AG09309 (cell line): ENCODE measurements around the gene EIF2S2.

ENCODE experiments used
- DNase-seq: peaks from one replicate; pipeline ENCODE4 v3.0.0-alpha.2; 2010; ENCODE audit warnings: low read depth
- H3K4me3 ChIP-seq: 2 replicates; pipeline ENCODE4 v1.5.1; 2011; ENCODE audit warnings: mild to moderate bottlenecking, low read depth, low read length, moderate library complexity; ENCODE audit not compliant: control insufficient read depth
- TF ChIP-seq, protein P1 (sequence below): IDR thresholded peaks from 2 replicates; pipeline ENCODE4 v1.5.1; 2011; ENCODE audit warnings: mild to moderate bottlenecking, low read depth, low read length, inconsistent platforms; ENCODE audit not compliant: insufficient read depth, control insufficient read depth; ENCODE audit errors: missing control alignments

The EIF2S2 gene

DNA sequence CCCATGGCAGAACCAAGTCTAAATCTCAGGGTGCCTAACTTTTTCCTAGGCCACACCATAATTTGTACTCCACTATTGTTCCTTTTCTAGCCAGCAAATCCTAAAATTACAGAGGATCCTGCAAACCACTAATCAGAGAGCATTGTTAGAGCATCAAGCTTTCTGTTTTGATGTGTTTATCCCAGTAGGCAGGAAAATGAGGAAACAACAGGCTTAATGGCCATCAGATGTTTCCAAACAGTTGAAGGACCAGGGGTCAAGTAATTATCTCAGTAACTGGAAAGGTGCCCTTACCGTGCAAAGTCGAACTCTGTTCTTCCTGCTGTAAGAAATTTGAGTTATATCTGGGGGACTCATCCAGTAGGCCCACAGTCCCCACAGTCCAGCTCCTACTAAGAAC lies 59.6 kb downstream of the EIF2S2 start:
- TF ChIP-seq, protein P1, sequence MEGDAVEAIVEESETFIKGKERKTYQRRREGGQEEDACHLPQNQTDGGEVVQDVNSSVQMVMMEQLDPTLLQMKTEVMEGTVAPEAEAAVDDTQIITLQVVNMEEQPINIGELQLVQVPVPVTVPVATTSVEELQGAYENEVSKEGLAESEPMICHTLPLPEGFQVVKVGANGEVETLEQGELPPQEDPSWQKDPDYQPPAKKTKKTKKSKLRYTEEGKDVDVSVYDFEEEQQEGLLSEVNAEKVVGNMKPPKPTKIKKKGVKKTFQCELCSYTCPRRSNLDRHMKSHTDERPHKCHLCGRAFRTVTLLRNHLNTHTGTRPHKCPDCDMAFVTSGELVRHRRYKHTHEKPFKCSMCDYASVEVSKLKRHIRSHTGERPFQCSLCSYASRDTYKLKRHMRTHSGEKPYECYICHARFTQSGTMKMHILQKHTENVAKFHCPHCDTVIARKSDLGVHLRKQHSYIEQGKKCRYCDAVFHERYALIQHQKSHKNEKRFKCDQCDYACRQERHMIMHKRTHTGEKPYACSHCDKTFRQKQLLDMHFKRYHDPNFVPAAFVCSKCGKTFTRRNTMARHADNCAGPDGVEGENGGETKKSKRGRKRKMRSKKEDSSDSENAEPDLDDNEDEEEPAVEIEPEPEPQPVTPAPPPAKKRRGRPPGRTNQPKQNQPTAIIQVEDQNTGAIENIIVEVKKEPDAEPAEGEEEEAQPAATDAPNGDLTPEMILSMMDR = no peak
- H3K4me3 ChIP-seq = no peak overlapping the region
- DNase-seq = no peak

GRCh38 chr20:34049897-34050695 lies 61.9 kb downstream of the EIF2S2 start:
- DNase-seq = no peak
- TF ChIP-seq, protein P1 = no peak
- no peak overlapping the region for H3K4me3 ChIP-seq

GRCh38 chr20:34049389-34049788 lies 62.7 kb downstream of the EIF2S2 start:
- DNase-seq = no peak
- no peak overlapping the region for H3K4me3 ChIP-seq
- TF ChIP-seq, protein P1 = no peak

DNA sequence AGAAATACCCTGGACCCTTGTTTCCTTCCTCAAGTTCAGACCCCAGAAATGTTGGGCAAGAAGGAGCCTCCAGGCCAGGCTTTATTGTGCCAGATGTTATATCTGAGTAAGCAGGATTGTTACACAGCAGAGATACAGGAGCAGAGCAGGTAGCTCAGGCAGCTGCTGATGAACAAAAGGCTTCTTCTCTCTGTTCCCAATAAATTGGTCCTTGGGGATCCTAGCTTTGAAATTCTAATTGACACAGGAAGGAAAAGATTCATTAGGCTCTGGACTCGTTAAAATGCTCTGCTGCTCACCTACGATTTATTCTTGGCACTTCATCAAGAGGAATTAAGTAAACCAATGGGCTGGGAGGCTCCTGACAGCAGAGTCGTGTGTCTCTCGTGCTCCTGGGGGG lies 64.1 kb downstream of the EIF2S2 start:
- DNase-seq = no peak
- H3K4me3 ChIP-seq = no peak overlapping the region
- TF ChIP-seq, protein P1 = no peak

- H3K4me3 ChIP-seq = no peak overlapping the region
- TF ChIP-seq, protein P1 = no peak
- no peak for DNase-seq
These were observed 64.9 kb downstream of the EIF2S2 start for GRCh38 chr20:34047010-34047687.

- H3K4me3 ChIP-seq = no peak overlapping the region
- no peak for DNase-seq
- TF ChIP-seq, protein P1 = no peak
These were observed 65.9 kb downstream of the EIF2S2 start for GRCh38 chr20:34045930-34046725.
